Measurements from ENCODE around the gene RDX.
A peak's percentile ranks its signal among the peaks of the same experiment; 100 is the strongest.
"Not testable (repeated sequence)": the region's sequence is repeated elsewhere in the genome, so short reads cannot be mapped to it uniquely, and the experiment has no call there.

RDX gene

DNA sequence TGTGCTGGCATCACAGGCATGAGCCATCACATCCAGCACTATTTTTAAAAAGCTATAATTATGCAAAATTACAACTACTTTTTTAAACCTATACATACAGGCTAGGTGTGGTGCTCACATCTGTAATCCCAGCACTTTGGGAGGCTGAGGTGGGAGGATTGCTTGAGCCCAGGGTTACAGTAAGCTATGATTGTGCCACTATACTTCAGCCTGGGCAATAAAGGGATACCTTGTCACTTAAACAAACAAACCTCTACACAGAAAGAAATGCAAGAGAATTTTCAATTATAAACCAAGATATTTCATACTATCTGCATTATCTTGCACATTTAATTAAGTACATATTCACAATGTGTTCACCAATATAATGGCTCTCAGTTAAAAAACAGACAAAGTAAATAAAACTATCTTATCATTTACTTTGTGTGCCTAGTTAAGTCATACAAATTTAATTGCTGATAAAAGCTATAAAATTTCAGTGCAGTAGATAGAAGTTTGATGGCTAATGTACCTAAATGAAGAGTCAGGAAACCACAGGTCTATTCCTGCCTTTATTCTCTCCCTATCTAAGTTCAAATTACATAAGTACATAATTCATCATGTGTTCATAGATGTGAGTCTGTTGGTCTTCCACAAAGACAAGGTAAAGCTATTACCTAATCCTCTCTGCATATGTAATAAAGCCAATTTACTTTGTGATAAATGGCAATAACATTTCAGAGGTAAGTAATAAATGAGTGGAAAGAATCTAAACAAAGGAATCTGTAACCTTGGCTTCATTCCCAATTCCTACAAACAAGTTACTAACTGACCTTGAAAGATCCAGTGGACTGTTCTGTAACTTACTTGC lies 9.0 kb upstream of the RDX start:
- DNase-seq: no peak

DNA sequence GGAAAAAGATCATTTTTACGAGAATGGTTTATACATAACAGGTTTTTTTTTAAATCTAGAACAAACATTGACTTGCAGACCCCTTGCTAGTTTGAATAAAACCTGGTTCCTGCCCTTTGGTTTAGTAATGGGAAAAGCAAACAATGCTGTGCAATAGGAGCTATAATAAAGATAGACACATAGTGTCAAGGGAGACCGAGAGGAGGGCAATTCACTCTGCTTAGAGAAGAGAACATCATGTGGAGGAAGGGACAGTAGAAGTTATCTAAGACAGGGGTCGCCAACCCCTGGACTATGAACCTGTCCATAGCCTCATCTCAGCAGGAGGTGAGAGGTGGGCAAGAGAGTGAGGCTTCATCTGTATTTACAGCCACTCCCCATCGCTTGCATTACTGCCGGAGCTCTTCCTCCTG lies 7.0 kb upstream of the RDX start:
- no peak for DNase-seq

DNA sequence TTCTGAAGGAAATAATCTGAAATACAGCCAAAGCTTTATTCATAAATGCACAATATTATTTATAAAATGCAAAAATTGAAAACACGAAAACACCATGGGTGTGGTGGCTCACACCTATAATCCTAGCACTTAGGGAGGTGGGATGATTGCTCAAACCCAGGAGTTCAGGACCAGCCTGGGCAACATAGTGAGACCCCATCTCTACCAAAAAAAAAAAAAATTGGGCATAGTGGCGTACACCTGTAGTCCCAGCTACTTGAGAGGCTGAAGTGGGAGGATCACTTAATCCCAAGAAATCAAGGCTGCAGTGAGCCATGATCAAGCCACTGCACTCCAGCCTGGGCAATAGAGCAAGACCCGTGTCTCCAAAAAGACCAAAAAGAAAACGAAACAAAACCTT lies 5.2 kb upstream of the RDX start:
- DNase-seq: no peak

DNA sequence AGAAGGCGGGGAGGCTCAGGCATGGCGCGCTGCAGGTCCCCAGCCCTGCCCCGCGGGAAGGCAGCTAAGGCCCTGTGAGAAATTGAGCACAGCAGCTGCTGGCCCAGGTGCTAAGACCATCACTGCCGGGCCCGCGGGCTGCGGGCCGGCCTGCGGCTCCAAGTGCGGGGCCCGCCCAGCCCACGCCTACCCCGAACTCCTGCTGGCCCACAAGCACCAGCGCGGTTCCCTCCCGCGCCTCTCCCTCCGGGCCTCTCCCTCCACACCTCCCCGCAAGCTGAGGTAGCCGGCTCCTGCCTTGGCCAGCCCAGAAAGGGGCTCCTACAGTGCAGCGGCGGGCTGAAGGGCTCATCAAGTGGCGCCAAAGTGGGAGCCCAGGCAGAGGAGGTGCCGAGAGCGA lies 4.6 kb upstream of the RDX start:
- no peak for DNase-seq

DNA sequence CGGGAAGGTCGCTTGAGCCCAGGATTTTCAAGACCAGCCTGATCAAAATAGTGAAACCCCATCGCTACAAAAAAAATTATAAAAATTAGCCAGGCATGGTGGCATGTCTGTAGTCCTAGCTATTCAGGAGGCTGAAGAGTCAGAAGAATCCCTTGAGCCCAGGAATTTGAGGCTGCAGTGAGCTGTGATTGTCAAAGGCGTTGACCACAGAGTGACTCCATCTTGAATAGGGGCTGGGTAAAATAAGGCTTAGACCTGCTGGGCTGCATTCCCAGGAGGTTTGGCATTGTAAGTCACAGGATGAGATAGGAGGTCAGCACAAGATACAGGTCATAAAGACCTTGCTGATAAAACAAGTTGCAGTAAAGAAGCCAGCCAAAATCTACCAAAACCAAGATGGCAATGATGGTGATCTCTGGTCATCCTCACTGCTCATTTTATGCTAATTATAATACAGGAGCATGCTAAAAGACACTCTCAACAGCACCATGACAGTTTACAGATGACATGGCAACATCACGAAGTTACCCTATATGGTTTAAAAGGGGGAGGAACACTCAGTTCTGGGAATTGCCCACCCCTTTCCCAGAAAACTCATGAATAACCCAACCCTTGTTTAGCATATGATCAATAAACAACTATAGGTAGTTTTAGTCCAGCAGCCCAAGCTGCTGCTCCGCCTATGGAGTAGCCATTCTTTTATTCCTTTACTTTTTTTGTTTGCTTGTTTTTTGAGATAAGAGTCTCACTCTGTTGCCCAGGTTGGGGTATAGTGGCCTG lies 2.8 kb upstream of the RDX start:
- DNase-seq: no peak

DNA sequence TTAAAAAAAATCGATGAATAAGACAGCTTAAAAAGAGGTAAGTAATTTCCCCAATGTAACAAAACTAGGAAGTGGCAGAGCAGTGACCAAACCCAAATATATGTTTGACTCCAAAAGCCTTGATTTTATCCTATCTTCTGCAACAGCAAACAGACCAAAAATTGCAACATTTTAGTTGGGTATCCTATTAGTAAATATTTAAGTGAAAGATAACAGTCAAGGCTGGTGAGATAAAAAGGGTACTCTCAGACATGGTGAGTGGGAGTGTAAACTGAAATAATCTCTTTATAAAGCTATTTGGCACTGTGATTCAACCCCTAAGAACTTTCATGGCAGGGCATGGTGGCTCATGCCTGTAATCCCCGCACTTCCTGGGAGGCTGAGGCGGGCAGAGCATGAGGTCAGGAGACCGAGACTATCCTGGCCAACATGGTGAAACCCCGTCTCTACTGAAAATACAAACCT lies 1.9 kb upstream of the RDX start:
- DNase-seq: no peak

DNA sequence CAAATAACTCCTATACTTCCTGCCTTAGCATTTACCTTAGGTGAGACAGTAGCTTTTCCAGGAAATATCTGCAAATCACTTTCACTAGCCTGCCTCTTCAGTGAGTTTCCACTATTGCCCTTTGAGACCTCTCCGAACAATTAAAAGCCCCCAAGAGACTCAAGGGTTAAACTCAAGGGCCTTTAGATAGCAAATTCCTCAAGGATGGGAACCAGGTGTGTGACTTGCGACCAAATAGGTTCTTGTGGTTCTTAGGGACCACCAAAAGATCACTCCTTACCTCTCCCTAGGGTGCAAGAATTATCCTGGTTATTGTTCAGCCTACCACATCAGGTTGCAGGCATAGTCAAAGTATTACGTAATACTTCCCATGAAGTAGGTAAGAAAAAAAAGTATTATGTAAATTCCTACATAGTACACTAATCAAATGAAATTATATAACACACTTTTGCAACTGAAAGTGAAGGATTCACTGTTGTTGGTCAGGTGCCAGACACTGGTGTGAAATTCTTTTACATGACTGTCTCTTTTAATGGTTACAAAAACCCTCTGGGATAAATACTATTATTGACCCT lies 1.4 kb upstream of the RDX start:
- no peak for DNase-seq

DNA sequence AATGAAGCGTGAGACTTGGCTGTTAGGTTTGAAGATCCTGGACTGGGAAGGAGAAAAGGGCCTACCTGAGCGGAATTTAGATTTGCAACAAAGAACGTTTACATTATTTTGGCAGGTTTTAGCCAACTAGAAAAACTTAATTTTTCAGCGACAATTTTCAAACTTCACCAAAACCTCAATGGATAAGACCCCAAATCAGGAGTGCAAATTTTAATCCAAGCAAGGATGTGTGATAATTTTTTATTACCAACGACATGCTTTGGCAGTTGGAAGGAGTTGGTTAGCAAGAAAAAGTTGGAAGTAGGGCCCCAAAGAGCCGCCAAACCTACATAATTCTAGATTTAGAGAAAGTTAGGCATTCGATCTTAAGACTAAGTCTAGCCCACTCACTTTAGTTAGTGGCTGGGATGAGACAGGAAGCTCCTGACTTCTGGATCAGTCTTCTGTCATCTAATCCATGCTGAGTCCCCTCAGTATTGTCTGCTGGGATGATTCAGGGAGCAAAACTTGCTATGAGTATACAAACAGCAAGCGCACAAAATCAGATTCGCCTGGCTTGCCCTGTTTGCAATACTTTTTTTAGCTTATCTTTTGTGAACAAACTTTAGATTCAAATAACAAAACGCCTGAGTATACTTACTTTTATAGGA lies 787 bp upstream of the RDX start:
- DNase-seq: no peak

DNA sequence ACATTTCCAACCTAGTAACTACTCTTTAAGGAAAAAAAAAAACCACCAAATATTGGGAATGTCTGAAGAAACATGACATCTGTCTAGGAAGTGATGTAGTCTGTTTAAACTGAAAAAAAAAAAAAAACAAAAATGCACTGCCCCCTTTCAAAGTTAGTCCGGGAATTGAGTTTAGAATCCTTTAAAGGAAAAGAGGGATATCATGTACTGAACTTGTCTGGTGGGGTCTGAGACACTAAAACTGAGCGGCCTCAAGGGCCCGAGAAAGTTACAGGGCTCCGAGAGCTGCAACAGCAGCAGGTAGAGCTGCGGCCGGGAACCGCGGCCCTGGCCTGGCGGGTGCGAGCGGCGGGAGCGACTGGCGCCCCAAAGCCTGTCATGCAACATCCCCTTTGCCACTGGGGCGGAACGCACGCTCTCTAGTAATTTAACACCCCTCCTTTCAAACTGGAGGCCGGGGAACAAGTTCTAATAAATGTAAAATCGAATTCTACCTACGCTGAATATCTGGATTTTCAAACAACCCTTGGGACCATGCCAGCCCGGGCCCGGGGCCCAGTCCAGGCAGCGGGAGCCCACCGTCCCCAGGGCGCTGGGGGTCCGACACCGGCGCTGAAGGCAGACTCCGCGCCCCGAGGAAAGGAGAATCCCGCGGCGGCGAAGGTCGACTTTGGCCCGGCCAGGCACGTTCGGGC lies 736 bp downstream of the RDX start:
- DNase-seq: peak; percentile 86

DNA sequence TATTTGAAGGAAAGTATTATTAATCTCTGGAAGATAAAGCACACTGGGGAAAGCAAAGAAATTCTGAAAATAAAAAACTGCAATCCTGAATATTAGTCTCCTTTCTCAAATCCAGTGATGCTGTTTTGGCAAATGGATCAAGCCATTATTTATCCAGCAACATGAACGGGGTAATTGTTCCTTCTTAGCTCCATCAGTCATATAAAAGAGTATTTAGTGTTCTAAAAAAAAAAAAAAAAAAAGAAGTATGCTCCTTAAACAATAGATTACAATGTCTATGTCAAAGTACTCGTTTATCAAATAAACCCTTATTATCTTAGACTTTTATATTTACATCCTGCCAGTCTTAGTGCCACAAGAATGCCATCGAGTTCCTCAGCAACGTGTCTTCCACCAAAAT lies 1.3 kb downstream of the RDX start:
- no peak for DNase-seq

DNA sequence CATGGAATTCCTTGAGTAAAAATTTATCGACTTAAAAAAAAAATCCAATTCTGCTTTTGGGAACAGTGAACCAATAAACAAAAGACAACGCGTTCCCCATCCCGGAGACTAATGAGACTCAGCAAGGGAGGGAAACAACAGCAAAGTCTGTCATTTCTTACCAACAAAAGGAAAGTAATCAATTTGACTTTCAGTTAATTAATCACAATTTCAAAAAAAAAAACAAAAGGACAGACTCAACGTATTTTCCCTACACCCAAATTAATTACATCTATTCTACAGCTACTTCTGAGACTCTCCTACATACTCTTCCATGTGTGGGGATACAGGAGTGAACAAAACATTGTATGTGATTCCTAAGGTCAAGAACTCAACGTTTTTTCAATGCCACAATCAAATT lies 1.9 kb downstream of the RDX start:
- DNase-seq: no peak

DNA sequence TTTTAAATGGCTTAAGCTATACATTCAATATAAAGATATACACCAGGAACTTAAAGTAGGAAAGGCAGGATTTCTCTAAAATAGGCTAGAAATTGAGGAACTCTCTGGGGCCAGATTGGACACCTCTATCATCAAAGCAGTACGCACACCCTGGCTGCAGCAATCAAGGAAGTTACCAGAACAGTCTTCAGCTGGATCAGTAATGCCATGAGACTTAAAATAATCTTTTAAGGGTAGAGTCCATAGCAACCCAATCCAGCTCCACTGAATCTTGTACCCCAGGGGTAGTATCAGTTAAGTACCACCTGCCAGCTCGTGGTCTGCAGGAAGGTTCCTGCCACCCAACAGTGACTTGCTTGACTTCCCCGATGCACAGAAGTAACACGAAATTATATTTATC lies 3.0 kb downstream of the RDX start:
- DNase-seq: no peak

DNA sequence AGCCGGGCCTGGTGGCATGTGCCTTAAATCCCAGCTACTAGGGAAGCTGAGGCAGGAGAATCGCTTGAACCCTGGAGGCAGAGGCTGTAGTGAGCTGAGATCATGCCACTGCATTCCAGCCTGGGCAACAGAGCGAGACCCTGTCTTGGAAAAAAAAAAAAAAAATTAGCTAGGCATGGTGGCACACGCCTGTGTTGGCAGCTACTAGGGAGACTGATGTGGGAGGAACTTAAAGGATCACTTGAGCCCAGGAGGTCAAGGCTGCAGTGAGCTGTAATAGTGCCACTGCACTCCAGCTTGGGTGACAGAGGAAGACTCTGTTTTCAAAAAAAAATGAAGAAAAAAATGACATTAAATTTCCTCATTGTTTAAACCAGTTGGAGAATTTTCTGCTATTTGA lies 4.3 kb downstream of the RDX start:
- DNase-seq: not testable (repeated sequence)

DNA sequence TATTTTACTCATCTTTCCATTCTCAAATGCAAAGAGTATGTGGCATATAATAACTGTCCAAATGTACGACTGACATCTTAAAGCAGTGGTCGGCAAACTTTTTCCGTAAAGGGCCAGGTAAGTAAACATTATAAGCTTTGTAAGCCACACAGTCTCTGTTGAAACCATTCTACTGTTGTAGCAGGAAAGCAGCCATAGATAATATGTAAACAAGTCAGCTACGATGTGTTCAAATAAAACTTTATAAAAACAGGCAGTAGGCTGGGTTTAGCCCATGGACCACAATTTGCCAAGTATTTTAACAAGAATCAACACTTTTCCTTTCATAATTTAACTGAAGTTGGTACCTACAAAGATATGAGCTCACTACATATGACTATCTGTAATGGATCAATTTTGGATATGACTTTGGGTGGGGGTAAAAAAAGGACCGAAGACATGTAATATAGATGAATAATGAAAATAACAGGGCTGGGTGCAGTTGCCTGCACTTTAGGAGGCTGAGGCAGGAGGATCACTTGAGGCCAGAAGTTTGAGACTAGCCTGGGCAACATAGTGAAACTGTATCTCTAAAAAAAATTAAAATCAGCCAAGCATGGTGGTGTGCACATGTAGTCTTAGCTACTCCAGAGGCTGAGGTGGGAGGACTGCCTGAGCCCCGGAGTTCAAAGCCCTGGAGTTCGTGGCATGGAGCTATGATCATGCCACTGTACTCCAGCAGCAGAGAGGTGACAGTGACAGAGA lies 5.7 kb downstream of the RDX start:
- no peak for DNase-seq

DNA sequence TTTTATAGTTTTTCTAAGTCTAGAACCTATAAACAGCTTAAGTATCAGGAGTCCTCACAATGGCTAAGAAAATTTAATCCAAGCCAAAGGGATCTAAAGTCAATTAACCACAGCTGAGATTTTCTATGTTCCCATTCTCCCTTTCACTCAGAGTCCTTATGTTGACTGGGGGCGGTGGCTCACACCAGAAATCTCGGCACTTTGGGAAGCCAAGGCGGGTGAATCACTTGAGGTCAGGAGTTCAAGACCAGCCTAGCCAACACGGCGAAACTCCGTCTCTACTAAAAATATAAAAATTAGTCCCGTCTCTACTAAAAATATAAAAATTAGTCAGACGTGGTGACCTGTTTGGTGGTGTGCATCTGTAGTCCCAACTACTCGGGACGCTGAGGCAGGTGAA lies 6.9 kb downstream of the RDX start:
- DNase-seq: no peak

DNA sequence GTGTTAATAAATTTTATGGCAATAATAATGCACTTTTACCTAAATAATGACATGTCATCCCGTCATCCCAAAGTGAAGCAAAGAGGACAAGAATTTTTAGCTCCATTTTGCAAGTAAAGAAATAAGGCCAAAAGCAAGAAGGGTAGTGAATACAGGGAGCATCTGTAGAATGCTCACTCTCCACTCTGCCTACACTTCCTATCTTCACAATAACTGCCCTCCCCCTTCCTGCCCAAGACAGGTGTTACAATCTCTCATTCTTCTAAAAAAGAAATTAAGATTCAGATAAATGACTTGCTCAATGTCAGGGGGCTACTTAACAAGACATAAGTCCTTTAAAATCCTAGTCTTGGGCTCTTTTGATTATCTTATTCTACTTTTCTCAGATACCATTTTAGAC lies 8.9 kb downstream of the RDX start:
- no peak for DNase-seq

DNA sequence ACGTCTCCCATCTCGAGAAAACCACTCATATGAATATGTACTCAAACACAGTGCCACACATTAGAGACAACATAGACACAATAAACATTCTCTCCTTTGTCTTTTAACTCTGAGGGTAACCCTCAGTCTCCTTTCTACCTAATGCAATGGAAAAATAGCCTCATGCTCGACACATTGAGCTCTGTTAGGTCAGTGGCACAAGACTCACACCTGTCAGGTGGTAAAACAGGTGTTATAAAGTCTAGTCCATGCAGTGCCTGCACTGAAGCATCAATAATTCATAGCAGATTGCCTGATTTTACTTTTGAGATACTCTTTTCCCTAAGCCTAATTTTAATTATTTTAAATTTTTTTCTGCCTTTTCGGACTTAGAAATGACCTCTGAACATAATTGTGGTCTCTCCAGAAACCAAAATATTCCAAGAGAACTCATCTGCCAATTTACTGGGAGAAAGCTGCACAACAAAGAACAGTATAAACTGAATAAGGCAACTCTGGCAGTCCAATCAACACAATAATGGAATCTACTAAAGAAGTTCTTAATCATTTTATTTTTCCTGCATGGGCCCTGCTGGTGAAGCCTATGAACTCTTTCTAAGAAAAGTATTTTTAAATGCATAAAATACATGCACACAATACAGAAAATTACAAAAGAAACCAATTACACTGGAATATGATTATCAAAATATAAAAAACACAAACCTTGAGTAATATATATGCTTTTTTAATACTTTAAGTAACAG lies 9.9 kb downstream of the RDX start:
- no peak for DNase-seq

DNA sequence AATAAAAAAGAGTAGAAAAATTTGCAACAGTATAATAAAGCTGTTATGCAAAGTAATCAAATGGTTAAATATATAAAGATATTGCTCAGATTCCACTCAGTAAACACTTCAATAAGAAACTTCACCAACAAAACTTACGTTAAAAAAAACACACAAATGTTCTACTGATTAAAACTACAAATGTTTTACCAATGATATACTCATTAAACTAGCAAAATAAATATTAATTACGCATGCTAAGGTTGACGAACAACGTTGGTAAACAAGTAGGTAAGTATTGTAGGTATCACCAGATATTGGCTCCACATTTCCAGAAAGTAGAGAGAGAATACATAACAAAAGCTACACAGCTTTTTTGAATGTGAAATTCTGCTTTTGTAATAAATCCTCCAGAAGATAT lies 12.6 kb downstream of the RDX start:
- DNase-seq: no peak

DNA sequence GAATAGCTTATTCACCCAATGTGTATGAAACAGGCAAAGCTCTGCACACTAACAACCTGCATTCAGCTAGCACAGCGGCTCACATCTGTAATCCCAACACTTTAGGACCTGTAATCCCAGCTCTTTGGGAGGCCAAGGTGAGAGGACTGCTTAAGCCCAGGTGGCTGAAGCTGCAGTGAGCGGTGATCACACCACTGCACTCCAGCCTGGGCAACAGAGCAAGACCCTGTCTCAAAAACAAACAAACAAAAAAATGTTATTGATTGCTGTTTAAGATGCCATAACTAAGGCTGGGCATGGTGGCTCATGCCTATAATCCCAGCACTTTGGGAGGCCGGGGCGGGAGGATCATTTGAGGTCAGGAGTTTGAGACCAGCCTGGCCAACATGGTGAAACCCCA lies 15.8 kb downstream of the RDX start:
- not testable (repeated sequence) for DNase-seq

DNA sequence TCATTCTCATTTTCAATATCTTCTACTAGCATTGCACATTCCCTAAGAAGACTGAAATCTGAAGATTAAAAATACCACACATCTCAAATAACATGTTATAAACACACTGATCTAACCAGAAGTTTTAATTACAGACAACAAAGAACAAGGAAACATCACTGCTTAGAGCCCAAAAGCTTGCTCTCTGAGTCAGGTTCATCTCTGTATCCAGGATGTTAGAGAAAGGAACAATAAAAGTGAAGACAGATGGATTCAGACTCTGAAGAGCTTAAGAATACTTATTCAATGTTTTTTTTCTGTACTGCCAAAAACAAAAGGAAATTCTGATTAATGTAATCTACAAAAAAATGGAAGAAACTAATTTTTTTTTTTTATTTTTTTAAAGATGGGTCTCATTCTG lies 16.5 kb downstream of the RDX start:
- no peak for DNase-seq

DNA sequence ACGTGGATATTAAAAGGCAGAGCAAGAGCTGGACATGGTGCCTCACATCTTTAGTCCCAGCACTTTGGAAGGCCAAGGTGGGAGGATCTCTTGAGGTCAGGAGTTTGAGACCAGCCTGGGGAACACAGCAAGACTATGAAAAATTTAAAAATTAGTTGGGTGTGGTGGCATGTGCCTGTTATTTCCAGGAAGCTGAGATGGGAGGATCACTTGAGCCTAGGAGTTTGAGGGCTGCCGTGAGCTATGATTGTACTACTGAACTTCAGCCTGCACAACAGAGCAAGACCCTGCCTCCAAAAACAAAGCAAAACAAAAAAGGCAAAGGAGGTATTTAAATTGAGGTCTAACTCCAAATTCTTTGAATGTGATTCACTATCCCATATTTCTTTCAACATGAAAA lies 23.5 kb downstream of the RDX start:
- no peak for DNase-seq
